GM21786 (cell line): ENCODE results near the gene MROH7.

Source experiments
- ATAC-seq: cut with Tn5 transposase; IDR thresholded peaks from one replicate; pipeline ENCODE4 v1.9.1; 2021; ENCODE audit not compliant: unreplicated experiment

MROH7 gene

DNA sequence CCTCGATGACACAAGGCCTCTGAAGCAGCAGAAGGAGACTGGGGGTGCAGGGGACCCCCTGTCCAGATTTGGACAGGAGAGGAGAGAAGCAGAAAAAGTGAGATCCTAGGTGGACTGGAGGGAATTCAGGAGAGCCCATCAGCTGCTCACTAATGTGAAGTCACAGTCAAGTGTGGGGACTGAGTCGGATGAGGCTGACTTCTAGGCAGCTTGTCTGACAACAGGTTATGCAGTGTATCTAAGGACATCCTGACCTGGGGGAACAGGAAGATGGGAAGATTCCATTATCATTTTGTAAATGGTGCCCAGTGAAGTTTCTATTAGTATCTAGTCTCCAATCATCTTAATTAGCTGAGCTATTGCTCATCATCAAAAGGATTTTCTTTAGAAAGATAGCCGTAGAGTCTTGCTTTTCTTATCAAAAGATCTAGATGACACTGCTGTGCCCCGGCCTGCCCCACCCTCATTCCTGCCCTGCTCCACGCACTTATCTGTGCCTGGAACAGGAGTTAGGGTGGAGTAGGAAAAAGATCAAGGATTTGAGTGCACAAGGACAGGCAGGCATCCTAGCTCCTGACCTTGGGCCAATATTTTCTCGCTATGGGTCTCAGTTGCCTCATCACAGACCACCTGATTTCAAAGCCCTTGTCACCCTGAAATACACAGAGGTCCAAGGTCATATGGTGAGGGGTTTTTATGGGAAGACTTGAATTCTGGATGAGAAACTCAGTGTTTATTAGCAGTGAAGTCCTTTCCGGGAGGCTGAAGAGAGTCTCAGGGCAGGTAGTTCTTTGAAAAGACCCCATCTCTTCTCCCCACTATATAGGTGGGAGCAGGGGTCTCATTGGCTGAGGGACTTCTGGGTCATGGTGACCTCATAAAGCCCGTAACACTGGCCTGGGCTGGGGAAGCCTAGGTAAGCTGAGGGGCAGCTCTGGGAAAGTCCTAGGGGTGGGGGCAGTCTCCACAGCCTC is at the start of gene MROH7:
MROH7 (plus strand) TSS at position 924 of the 974 bp plus-strand sequence. CDS start 11,141 bp downstream, outside the sequence.
- no peak for ATAC-seq

- no peak for ATAC-seq
Observed at GRCh38 chr1:54593571-54594160, 47.9 kb upstream of the MROH7 start.

- ATAC-seq = no peak
Observed at GRCh38 chr1:54594463-54594862, 47.1 kb upstream of the MROH7 start.

GRCh38 chr1:54595956-54596498 is 45.6 kb upstream of the MROH7 start:
- ATAC-seq = no peak

- no peak for ATAC-seq
Observed at GRCh38 chr1:54596756-54597155, 44.8 kb upstream of the MROH7 start.

DNA sequence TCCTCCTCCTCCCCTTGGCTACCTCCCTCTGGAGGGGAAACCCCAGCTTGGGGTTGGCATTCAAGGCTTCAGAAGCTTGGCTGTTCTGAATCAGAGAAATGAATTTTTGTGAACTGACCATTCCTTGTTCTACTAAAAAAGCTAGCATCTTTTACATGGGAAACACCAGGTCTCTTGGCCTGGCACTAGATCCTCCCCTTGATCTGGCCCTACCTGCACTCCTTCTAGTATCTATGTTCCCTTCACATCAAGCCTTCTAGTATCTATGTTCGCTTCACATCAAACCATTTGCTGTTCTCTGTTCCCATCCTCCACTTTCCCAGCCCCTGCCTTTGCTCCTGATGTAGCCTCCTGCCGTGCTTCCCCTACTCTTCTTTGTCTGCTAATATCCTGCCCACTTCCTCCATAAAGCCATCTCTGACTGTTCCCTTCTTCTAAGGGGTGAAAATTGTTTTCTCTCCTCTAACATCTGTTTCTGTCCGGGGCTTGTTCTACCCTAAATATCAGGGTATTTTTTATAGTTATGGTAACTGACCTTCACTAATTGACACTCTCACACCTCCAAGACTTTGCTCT is 44.0 kb upstream of the MROH7 start:
- ATAC-seq = no peak

DNA sequence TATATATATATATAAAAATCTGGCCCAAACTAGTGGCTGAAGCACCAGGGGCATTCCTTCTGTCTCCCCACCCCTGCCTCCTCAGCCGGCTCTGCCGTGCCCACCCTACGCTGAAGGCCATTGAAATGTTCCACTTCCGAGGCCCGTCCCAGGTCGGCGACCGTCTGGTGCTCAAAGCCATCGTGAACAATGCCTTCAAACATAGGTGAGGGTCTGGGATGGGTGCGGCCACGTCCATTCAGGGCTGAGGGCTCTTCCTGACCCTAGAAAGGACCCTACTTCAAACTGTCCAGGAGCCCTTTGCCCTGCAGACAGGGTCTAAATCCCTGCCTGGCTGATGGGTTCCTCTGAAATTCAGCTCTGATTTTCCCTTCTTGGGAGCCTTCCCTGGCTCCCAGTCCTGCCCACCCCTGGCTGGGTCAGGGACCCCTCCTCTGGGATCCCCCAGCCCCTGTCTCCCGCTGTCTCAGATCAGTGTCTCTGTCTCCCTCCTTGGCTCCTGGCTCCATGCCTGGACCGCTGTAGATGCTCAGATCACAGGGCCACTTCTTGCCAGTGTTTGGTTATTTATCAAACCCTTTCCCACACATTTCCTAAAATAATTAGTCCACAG is 42.3 kb upstream of the MROH7 start:
- no peak for ATAC-seq

DNA sequence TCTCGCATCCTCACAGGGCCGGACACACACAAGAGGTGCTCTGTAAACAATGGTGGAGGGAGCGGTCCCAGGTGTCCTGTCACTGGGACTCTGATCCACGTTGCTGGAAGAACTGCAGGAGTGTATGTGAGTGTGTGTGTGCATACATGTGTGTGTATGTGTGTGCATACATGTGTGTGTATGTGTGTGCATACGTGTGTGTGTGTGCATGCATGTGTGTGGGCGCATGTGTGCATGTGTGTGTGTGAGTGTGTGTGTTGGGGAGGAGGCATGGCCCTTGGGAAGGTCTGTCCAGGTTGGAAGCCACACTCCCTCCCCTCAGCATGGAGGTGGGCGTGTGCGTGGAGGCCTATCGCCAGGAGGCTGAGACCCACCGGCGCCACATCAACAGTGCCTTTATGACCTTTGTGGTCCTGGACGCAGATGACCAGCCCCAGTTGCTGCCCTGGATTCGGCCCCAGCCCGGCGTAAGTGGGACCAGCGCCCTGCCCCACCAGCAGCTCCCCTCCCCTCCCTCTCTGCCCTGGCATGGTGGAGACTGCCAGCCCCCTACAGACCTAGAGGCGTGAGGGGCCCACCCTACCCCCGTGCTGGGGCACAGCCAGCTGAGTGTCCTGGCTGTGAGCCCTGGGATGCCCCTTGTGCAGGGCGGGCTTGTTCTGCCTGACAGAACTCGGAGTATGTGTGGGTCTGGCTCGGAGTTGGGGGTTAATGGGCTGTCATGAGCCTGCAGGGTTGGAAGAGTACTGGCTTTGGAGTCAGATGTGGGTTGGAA is 40.5 kb upstream of the MROH7 start:
- no peak for ATAC-seq

DNA sequence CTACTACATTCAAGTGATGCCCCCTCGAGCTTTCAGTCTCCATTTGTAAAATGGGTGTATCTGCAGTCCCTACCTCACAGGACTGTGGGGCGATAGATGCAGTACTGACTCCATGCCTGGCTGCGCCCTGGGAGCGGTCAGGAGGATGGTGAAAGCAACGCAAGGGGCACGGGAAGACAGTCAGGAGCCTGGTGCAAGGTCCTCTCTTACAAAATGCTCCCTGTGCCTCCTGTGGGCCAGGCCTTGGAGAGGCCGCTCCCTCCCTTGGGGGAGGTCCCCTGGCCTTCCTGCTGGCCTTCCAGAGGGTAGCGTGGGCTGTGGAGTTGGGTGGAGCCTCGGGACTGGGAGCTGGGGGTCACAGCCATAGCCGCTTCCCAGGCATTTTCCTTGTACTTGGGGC is 39.9 kb upstream of the MROH7 start:
- ATAC-seq = no peak

DNA sequence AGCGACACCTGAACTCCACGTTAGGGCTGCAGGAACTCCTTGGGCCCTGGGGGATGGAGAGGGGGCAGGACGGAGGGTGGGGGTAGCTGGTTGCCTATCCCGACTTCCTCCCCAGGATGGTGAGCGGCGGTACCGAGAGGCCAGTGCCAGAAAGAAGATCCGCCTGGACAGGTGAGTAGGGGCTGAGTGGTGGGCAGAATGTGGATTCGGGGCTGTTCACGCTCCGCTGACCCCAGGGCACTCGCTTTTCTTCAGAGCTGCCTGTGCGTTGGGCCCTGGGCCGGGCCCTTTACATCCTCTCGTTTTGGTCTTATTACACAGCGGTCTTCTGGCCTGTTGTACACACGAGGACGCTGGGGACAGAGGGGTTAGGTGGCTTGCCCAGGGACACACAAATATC is 39.0 kb upstream of the MROH7 start:
- ATAC-seq = no peak

GRCh38 chr1:54603241-54603640 is 38.3 kb upstream of the MROH7 start:
- no peak for ATAC-seq

DNA sequence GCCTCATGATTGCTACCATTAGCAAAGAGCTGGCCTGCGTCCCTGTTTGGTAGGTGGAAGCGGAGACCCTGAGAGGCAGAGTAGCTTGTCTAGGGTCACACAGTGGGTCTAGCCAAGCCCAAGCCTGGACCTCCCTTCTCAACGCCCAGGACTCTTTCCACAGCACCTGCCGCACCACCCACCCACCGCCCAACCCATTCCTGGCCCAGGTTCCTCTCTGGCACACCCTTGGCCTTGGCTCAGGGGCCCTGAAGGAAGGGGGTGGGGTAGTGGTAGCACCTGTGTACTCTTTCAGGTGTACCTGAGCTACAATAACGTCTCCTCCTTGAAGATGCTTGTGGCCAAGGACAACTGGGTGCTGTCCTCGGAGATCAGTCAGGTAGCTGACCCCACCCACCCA is 37.5 kb upstream of the MROH7 start:
- no peak for ATAC-seq

- no peak for ATAC-seq
Observed at GRCh38 chr1:54604572-54605370, 36.8 kb upstream of the MROH7 start.

GRCh38 chr1:54606096-54606989 is 35.2 kb upstream of the MROH7 start:
- no peak for ATAC-seq

GRCh38 chr1:54606990-54607325 is 34.6 kb upstream of the MROH7 start:
- no peak for ATAC-seq

GRCh38 chr1:54607821-54608565 is 33.6 kb upstream of the MROH7 start:
- no peak for ATAC-seq

DNA sequence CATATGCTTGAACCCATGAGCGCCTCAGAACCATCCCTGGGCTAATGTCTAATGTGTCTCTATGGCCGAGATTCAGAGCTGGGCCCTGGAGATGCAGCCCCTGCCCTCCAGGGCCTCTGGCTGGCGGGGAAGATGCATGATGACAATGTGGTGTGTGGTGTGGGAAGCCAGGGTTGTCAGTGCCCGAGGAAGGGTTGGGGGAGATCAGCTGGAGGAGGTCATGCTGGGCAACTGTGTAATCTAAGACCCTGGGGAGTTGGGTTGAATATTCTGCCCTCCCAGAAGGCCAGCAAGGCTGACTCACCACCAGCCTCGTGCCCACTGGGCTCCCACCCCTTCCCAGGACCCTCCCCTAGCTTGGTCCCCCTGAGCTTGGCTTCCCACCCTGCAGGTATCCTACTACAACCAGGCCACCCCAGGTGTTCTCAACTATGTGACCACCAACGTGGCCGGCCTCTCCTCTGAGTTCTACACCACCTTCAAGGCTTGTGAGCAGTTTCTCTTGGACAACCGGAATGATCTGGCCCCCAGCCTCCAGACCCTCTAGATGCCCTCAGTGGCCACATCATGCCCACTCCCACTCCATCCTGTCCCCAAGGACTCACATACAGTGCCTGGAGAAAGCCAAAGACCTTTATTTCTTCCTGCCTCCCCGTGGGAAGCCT is 32.9 kb upstream of the MROH7 start:
- ATAC-seq = no peak
